HG03520 (cell line): ENCODE measurements around the gene CARHSP1.
"Not testable (repeated sequence)": the region's sequence is repeated elsewhere in the genome, so short reads cannot be mapped to it uniquely, and the experiment has no call there.

Experiments used
- ATAC-seq: cut with Tn5 transposase; IDR thresholded peaks from one replicate; pipeline ENCODE4 v1.9.1; 2021; ENCODE audit warnings: mild to moderate bottlenecking, moderate library complexity; ENCODE audit not compliant: unreplicated experiment

Gene CARHSP1

DNA sequence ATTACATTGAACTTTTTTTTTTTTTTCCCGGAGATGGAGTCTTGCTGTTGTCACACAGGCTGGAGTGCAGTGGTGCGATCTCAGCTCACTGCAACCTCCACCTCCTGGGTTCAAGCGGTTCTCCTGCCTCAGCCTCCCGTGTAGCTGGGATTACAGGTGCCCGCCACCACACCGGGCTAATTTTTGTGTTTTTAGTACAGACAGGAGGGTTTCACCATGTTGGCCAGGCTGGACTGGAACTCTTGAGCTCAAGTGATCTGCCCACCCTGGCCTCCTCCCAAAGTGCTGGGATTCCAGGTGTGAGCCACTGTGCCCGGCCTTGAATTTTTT is 5.0 kb upstream of the CARHSP1 start:
- not testable (repeated sequence) for ATAC-seq

DNA sequence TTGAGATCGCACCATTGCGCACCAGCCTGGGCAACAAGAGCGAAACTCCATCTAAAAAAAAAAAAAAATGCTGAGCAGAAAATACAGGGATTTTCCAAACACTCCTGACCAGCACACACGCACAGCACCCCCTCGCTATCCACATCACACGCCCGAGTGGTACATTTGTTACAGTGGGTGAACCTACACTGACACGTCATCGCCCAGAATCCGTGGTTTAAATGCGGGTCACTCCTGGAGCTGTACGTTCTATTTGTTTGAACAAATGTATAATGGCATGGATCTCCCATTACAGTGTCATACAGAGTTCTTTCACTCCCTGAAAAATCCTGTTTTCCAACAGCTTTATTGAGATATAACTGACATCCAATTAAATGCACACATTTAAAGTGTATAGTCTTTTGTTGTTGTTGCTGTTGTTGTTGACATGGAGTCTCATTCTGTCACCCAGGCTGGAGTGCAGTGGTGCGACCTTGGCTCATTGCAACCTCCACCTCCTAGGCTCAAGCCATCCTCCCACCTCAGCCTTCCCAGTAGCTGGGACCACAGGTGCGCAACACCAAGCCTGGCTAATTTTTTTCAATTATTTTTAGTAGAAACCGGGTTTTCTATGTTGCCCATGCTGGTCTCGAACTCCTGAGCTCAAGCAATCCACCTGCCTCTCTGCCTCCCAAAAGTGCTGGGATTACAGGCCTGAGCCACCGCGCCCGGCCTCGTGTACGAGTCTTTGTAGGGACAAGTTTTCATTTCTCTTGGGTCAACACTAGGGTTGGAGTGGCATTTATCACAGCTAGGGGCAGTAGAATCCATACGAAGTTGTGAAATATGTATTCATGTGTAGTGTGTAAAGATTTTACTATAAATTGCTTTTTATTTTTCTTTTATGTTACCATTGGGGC is 4.4 kb upstream of the CARHSP1 start:
- ATAC-seq: no peak

DNA sequence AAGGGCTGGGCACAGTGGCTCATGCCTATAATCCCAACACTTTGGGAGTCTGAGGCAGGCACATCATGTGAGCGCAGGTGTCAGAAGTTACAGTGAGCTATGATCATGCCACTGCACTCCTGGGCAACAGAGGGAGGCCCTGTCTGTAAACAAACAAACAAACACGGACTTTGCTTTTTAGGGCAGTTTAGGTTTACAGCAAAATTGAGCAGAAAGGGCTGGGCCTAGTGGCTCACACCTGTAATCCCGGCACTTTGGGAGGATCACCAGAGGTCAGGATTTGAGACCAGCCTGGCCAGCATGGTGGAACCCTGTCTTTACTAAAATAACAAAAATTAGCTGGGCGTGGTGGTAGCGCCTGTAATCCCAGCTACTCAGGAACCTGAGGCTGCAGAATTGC is 3.3 kb upstream of the CARHSP1 start:
- ATAC-seq: no peak

GRCh38 chr16:8869988-8870241 is 1.1 kb upstream of the CARHSP1 start:
- not testable (repeated sequence) for ATAC-seq

DNA sequence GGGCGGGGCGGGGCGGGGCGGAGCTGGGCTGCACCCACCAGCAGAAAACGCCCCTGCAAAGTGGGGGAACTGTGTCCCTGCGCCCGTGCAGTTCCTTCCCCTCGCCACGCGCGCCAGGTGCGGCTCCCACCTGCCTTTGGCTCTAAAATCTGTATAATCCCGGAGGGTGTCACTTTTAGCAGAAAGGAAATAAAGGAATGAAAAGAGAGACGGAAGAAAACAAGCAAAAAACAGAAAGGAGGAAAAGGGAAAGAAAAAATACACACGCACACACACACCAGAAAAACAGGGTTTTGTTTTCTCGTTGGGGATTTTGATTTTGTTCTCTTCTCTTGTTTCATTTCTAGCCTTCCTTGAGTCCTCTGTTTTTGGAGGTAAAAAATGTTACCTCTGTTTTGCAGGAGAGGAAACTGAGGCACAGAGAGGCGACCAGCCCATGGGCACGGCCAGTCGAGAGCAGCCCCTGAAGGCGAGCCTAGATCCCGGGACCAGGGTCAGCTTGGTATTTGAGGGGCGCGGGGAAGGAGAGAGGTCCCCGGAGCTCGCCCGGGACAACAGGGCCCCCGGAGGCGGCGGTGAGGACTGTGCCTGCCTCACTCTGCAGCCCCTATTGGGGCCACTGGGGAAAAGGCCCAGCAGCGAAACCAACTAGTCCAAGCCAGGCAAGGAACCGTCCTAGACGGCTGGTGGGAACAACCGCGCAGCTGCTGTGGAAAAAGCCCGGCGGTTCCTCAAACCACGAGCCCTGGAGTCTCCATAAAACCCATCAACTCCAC is 594 bp upstream of the CARHSP1 start:
- ATAC-seq: no peak

- no peak for ATAC-seq
These were observed 832 bp downstream of the CARHSP1 start for GRCh38 chr16:8867932-8868415.

DNA sequence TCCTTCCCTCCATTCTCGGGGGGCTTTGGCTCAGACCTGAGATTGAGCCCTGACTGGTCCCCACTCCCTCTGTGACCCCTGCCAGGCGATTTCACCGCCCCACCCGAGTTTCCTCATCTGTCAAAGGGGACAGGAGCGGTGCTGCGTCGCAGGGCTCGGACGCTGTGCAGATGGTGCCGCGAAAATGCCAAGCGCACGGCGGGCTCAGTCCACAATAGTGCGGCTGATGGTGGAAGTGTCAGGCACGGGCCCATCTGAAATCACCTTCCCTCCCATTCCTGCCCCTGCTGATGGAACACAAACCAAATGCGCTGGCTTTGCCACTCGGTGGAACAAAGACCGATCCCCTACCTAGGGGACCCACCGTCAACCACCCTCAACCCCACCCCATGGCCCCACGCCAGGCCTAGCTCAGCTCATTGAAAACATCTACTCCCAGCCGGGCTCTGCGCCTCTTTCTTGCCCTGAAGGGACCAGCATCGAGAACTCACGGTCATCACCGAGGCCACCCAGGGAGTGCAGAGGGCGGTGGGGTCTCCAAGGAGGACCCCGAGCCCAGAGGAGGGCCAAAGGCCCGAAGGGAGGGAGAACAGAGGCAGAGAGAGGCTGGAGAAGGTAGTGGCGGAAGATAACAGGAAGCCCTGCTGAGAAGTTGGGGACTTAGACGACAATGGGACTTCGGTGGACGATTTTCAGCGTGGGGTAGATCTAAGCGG is 1.4 kb downstream of the CARHSP1 start:
- ATAC-seq: no peak

DNA sequence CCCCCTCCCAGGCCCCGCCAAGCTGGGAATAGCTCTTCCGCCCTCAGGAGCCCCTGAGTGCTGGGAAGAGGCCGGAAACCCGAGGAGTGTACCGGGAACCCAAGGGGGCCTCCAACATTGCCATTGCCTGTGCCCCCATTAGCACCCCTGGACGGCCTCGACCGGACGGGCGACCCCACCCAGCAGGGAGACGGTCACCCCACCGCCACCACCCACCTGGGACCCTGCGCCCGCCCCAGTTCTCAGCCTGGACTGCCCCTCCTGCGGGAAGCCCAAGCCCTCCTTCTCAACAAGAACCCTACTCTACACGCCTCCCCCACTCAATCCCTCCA is 2.0 kb downstream of the CARHSP1 start:
- no peak for ATAC-seq

DNA sequence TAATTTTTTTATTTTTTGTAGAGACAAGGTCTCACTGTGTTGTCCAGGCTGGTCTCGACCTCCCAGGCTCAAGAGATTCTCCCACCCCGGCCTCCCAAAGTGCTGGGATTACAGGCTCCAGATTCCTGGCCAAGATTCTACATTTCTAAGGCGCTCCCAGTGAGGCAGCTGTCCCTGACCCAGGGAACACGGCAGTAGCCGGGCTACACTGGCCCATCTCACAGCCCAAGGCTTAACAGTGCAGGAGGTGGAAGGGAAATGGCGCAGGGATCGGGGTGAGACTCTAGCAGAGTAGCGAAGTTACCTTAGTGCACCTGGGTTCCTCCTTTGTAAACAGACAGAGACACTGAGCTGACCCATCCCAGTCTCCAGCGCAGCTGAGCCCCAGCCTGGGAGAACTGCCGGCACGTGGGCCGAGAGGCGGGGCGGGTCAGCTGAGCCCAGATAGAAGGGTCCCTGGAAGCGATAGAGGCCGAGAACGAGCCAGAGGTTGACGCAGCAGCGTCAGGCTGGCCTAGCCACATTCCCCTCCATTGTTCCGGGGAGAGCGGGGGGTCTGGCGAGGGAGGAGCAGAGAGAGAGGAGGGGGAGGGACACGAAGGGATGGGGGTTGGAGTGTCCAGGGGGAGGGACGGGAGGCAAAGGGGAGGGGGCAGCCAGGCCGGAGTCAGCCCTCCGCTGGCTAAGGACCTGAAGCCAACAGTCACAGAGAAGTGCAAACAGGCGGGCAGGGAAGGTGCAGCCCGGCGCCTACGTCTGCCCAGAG is 2.5 kb downstream of the CARHSP1 start:
- ATAC-seq: no peak

GRCh38 chr16:8865145-8865882 is 3.5 kb downstream of the CARHSP1 start:
- ATAC-seq: no peak

DNA sequence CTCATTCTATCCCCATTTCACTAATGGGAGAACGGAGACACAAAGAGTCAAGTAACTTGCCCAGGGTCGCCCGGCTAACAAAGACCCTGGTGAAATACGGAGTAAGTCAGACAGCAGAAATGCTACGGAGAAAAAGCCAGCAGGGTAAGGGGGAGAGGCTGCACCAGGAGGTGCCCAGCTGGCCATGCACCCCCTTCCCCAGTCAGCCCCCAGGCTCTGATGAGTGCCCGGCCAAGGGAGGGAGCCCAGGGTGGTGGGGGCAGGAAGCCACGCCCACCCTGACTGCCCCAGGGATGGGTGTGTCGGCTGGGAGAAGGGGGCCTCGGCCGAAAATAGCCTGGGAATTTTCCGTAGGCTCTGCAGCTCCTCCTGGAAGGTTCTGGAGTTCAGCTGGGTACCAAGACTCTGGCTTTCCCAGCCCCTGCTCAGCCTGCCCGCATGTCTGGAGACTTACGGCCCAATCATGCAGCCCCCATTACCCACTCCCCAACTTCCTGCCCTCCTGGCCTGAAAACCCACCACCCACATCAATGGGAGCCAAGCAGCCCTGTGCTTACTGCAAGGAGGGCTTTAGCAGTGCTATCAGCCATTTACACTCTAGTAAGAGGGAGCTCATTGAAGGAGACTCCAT is 4.2 kb downstream of the CARHSP1 start:
- no peak for ATAC-seq

GRCh38 chr16:8863594-8864424 is 5.0 kb downstream of the CARHSP1 start:
- ATAC-seq: no peak

DNA sequence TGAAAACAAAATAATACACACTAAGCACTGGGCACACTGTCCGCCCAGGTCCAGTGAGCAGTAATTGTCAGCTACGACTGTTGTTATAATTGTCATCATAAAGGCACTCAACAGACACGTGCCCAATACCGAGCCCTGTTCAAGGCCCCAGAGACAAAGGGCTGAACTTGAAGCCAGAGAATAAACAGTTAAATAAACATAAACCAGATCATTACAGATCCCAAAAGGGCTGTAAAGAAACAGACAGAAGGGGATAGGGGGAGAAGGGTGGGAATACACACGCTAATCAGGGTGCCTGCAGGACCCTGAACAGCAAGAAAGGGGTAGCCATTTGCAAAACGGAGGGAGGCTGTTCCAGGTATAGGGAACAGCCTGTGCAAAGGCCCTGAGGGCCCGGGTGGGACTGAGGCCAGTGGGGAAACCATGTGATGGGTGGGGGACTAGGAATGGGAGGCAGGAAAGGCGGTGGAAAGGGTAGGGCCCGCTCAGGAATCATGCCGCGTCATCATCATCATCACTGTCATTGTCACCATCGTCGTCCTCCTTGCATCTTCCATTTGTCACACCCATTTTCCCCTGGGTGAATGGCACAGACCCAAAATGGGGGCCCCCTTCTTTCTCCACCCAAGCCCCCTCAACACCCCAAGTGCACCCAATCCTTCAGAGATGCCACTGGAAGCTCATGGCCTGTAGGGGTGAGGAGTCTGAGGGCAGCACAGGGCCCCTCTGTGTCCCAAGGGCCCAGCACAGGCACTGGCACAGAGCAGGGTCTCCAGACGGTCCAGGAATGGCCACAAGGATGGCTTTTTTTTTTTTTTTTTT is 6.3 kb downstream of the CARHSP1 start:
- no peak for ATAC-seq

- ATAC-seq: no peak
These were observed 7.1 kb downstream of the CARHSP1 start for GRCh38 chr16:8861563-8862308.

DNA sequence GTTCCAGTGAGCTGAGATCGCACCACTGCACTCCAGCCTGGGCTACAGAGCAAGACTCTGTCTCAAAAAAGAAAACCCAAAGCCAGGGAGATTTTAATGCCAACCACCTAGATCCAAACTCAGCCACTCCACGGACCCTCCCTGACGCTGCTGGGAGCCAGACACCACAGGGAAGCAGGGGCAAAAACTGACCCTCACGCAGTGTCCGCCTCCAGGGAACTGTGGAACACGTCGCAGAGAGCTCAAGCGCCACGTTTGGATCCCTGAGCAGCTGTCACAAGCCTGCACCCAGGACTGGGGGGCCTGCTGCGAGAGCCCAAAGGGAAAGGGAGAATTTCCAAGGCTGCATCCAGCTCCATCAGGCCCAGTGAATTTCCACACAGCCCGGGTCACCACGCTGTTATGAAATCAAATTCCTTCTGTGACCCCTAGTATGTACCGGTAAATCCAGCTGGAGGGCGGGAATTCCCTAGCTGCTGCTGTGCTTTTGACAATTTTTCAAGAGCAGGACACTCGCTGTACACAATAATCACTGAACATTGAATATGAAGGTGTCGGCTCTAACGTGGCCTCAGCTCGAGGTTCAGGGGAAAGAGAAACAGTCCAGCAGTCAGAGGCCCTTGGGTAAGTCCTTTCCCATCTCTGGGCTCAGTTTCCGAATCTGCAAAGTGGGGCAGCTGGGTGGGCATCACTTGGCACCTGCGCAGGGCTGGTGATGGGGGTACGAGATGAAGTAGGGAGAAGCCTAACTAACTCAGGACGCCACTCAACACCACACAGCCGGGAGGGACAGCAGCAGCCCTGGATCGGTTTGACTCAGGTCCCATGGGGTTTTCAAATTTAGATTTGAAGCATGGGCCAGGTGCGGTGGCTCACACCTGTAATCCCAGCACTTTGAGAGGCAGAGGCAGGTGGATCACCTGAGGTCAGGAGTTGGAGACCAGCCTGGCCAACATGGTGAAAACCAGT is 8.6 kb downstream of the CARHSP1 start:
- ATAC-seq: no peak
